ENCODE measurements around the gene CDNF.

The CDNF gene

DNA sequence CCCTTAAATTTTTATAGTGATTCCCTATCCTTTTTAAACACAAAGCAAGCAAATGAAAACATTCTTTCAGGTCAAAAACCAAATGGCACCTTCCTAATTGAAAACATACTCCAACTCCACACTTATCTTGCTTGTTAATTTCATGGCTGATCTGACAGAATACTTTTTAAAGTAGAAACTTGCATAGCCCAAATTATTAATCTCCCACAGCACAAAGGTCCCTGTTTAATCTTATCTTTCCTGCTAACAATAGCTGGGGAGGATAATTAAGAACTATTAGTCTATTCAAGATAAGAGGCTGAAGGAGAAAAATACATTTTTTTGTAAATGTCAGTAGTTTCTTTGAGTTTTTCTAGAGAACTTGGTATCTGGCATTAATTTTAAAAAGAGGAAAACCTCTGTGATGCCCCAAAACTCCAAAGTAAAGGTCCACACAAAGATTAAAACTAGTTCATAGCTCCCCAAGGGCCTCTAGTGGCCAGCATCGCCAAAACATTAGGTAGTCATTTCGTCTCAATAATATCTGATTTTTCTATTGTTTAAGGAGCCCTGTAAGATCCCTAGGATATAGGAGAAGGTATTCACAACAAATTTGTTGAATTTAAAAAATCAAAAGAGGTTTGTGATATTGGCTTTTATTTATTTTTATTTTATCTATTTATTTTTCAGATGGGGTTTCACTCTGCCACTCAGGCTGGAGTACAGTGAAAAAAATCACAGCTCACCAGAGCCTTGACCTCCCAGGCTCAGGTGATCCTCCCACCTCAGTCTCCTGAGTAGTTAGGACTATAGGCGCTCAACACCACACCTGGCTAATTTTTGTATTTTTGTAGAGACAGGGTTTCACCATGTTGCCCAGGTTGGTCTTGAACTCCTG lies 14.7 kb downstream of the CDNF start:
- Histone ChIP-seq H3K9me3 (ENCODE audit: low read length) (no peaks in the 10 kb centered on the region), H2AFZ (ENCODE audit: low read length) (0 out of 2 replicates have a peak overlapping the region, but pooled peaks have one; percentile 1), H4K20me1 (ENCODE audit: insufficient read depth, low read length) (no peaks in the 10 kb centered on the region), H3K9ac (ENCODE audit: low read length) (peak overlapping the region; percentile 12), H3K9me2 (ENCODE audit: low read depth, low read length) (no peaks in the 10 kb centered on the region), H3K79me2 (ENCODE audit: insufficient read depth, low read length) (no peaks in the 10 kb centered on the region), H3K4me3 (ENCODE audit: low read depth, low read length, poor library complexity, severe bottlenecking) (no peak overlapping the region), H3K36me3 (ENCODE audit: insufficient read depth, low read length) (no peaks in the 10 kb centered on the region), H3F3A (ENCODE audit: insufficient read depth, low read length) (no peaks in the 10 kb centered on the region), H3K27ac (ENCODE audit: low read depth, low read length, poor library complexity, severe bottlenecking) (peak overlapping the region; percentile 70), H3K27me3 (ENCODE audit: insufficient read depth, low read length) (no peaks in the 10 kb centered on the region), H3K4me2 (ENCODE audit: low read length) (peak overlapping the region; percentile 41; the same call in 1 of the 2 replicates), H3K4me1 (ENCODE audit: insufficient read depth, low read length, severe bottlenecking) (peaks cover 16% of the 10 kb centered on the region)
- TF ChIP-seq, protein P1, sequence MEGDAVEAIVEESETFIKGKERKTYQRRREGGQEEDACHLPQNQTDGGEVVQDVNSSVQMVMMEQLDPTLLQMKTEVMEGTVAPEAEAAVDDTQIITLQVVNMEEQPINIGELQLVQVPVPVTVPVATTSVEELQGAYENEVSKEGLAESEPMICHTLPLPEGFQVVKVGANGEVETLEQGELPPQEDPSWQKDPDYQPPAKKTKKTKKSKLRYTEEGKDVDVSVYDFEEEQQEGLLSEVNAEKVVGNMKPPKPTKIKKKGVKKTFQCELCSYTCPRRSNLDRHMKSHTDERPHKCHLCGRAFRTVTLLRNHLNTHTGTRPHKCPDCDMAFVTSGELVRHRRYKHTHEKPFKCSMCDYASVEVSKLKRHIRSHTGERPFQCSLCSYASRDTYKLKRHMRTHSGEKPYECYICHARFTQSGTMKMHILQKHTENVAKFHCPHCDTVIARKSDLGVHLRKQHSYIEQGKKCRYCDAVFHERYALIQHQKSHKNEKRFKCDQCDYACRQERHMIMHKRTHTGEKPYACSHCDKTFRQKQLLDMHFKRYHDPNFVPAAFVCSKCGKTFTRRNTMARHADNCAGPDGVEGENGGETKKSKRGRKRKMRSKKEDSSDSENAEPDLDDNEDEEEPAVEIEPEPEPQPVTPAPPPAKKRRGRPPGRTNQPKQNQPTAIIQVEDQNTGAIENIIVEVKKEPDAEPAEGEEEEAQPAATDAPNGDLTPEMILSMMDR (IDR thresholded peaks at IDR 0.05; ENCODE audit: low read length) = peak; percentile 83
- no peak for TF ChIP-seq EZH2 (IDR thresholded peaks at IDR 0.05; ENCODE audit: borderline replicate concordance, low read length)

DNA sequence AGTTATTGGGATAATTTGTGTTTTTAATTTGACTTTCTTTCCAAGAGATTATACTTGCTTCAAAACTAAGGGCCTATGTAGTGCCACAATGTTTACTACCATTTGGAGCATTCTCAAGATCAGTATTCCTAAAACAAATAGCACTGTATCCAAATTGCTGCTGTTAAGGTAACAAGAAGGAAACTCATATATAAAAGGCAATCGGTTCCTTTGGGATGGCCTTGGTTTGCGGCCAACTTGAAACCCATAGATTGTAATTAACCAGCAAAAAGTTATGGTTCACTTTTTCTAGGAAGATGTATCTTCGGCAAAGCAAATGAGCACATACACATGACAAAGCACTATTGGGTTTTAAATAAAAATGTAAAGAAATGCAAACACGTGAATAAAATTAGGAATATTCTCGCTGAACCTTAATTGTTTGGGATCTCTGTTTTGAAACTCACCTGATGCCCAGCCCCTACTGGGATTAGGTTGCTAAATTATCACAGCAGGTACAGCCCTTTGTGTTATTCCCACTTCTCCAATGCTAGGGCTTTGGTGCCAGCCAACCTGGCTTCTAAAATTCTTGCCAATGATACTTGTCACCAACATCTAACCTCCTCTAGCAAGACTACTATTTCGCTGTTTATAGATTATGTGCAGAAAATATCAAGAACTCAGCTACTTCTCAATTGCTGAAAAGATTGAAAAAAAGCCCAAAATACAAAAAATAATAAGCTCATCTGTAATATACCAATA lies 16.0 kb downstream of the CDNF start:
- Histone ChIP-seq H3K9ac (ENCODE audit: low read length) (no peak overlapping the region), H3K9me3 (ENCODE audit: low read length) (no peaks in the 10 kb centered on the region), H2AFZ (ENCODE audit: low read length) (no peak overlapping the region), H4K20me1 (ENCODE audit: insufficient read depth, low read length) (no peaks in the 10 kb centered on the region), H3K79me2 (ENCODE audit: insufficient read depth, low read length) (no peaks in the 10 kb centered on the region), H3K4me2 (ENCODE audit: low read length) (no peak overlapping the region), H3K36me3 (ENCODE audit: insufficient read depth, low read length) (no peaks in the 10 kb centered on the region), H3F3A (ENCODE audit: insufficient read depth, low read length) (no peaks in the 10 kb centered on the region), H3K27me3 (ENCODE audit: insufficient read depth, low read length) (no peaks in the 10 kb centered on the region), H3K27ac (ENCODE audit: low read depth, low read length, poor library complexity, severe bottlenecking) (no peak overlapping the region), H3K4me1 (ENCODE audit: insufficient read depth, low read length, severe bottlenecking) (peaks cover 16% of the 10 kb centered on the region), H3K9me2 (ENCODE audit: low read depth, low read length) (no peaks in the 10 kb centered on the region), H3K4me3 (ENCODE audit: low read depth, low read length, poor library complexity, severe bottlenecking) (no peak overlapping the region)
- TF ChIP-seq EZH2 (IDR thresholded peaks at IDR 0.05; ENCODE audit: borderline replicate concordance, low read length) = no peak
- TF ChIP-seq, protein P1 (IDR thresholded peaks at IDR 0.05; ENCODE audit: low read length) = no peak

DNA sequence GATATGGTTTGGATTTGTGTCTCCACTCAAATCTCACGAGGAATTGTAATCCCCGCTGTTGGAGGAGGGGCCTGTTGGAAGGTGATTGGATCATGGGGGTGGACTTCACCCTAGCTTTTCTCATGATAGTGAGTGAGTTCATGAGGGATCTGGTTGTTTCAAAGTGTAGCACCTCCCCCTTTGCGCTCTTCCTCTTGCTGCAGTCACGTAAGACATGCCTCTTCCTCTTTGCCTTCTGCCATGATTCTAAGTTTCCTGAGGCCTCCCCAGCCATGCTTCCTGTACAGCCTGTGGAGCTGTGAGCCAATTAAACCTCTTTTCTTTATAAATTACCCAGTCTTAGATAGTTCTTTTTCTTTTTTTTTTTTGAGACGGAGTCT lies 17.1 kb downstream of the CDNF start:
- Histone ChIP-seq H3K36me3 (ENCODE audit: insufficient read depth, low read length) (no peaks in the 10 kb centered on the region), H3K4me1 (ENCODE audit: insufficient read depth, low read length, severe bottlenecking) (peaks cover 16% of the 10 kb centered on the region), H3K27ac (ENCODE audit: low read depth, low read length, poor library complexity, severe bottlenecking) (no peak overlapping the region), H3K27me3 (ENCODE audit: insufficient read depth, low read length) (no peaks in the 10 kb centered on the region), H3K4me3 (ENCODE audit: low read depth, low read length, poor library complexity, severe bottlenecking) (no peak overlapping the region), H4K20me1 (ENCODE audit: insufficient read depth, low read length) (no peaks in the 10 kb centered on the region), H3F3A (ENCODE audit: insufficient read depth, low read length) (no peaks in the 10 kb centered on the region), H3K9ac (ENCODE audit: low read length) (no peak overlapping the region), H2AFZ (ENCODE audit: low read length) (no peak overlapping the region), H3K9me2 (ENCODE audit: low read depth, low read length) (no peaks in the 10 kb centered on the region), H3K79me2 (ENCODE audit: insufficient read depth, low read length) (no peaks in the 10 kb centered on the region), H3K9me3 (ENCODE audit: low read length) (no peaks in the 10 kb centered on the region), H3K4me2 (ENCODE audit: low read length) (no peak overlapping the region)
- no peak for TF ChIP-seq EZH2 (IDR thresholded peaks at IDR 0.05; ENCODE audit: borderline replicate concordance, low read length)
- TF ChIP-seq, protein P1 (IDR thresholded peaks at IDR 0.05; ENCODE audit: low read length) = no peak

Data from OCI-LY1 (cell line).